Astrocyte (in vitro differentiated cells and primary cell): ENCODE measurements around the gene ITPRIP. TPM values are rescaled to one million over a fixed set of nuclear protein-coding genes. Genes with fewer than 3 reads are reported as not detected.

Experiments
- DNase-seq: peaks from one replicate; pipeline ENCODE4 v3.0.0-alpha.2; 2010; ENCODE audit warnings: low read depth
- FAIRE-seq: peaks from 2 replicates; lab custom pipeline; 2011; peaks lifted over from hg19 to GRCh38; lab: Jason Lieb, UNC
- H2AFZ ChIP-seq: 2 replicates; pipeline ENCODE4 v1.6.0; 2012; ENCODE audit warnings: low read depth, low read length, inconsistent platforms
- H3K27ac ChIP-seq: 2 replicates; pipeline ENCODE4 v1.5.1; 2011; ENCODE audit warnings: low read depth, low read length, inconsistent platforms
- H3K27me3 ChIP-seq: 2 replicates; pipeline ENCODE4 v1.6.0; 2011; ENCODE audit warnings: low read length, inconsistent platforms; ENCODE audit not compliant: insufficient read depth
- H3K36me3 ChIP-seq: 2 replicates; pipeline ENCODE4 v1.5.1; 2011; ENCODE audit warnings: low read length, inconsistent platforms; ENCODE audit not compliant: insufficient read depth
- H3K4me1 ChIP-seq: 2 replicates; pipeline ENCODE4 v1.5.1; 2011; ENCODE audit warnings: low read length, inconsistent platforms; ENCODE audit not compliant: insufficient read depth
- H3K4me2 ChIP-seq: 2 replicates; pipeline ENCODE4 v1.6.0; 2012; ENCODE audit warnings: low read length, inconsistent platforms
- H3K4me3 ChIP-seq: 2 replicates; pipeline ENCODE4 v1.5.1; 2011; ENCODE audit warnings: low read depth, mild to moderate bottlenecking, low read length, inconsistent platforms; ENCODE audit not compliant: insufficient read depth
- H3K79me2 ChIP-seq: 2 replicates; pipeline ENCODE4 v1.6.0; 2012; ENCODE audit warnings: mild to moderate bottlenecking, low read length, inconsistent platforms; ENCODE audit not compliant: insufficient read depth
- H3K9ac ChIP-seq: 2 replicates; pipeline ENCODE4 v1.6.0; 2012; ENCODE audit warnings: mild to moderate bottlenecking, low read length, inconsistent platforms
- H3K9me3 ChIP-seq: 2 replicates; pipeline ENCODE4 v1.5.1; 2012; ENCODE audit warnings: low read depth, mild to moderate bottlenecking, low read length, inconsistent platforms; ENCODE audit not compliant: insufficient read depth
- H4K20me1 ChIP-seq: 2 replicates; pipeline ENCODE4 v1.6.0; 2012; ENCODE audit warnings: low read length, inconsistent platforms; ENCODE audit not compliant: insufficient read depth
- H3K27ac Mint-ChIP-seq: one replicate; pipeline ENCODE4 v1.8.0; 2021; ENCODE audit warnings: mild to moderate bottlenecking, mixed read lengths; ENCODE audit not compliant: unreplicated experiment
- H3K27me3 Mint-ChIP-seq: one replicate; pipeline ENCODE4 v1.8.0; 2021; ENCODE audit warnings: low read depth, mixed read lengths; ENCODE audit not compliant: unreplicated experiment
- H3K36me3 Mint-ChIP-seq: one replicate; pipeline ENCODE4 v1.8.0; 2021; ENCODE audit warnings: low read depth, mixed read lengths; ENCODE audit not compliant: unreplicated experiment
- H3K4me1 Mint-ChIP-seq: one replicate; pipeline ENCODE4 v1.8.0; 2021; ENCODE audit warnings: low read depth, mixed read lengths; ENCODE audit not compliant: unreplicated experiment
- H3K4me3 Mint-ChIP-seq: one replicate; pipeline ENCODE4 v1.8.0; 2021; ENCODE audit warnings: mild to moderate bottlenecking, moderate library complexity, mixed read lengths; ENCODE audit not compliant: unreplicated experiment
- H3K9me3 Mint-ChIP-seq: one replicate; pipeline ENCODE4 v1.8.0; 2021; ENCODE audit warnings: mild to moderate bottlenecking, mixed read lengths; ENCODE audit not compliant: unreplicated experiment
- EZH2 ChIP-seq: IDR thresholded peaks from 2 replicates; pipeline ENCODE4 v1.6.1; 2012; ENCODE audit warnings: mild to moderate bottlenecking, low read length, inconsistent platforms; ENCODE audit not compliant: insufficient read depth
- total RNA-seq: library from RNA; stranded (reverse); gene quantifications from 2 replicates; pipeline ENCODE4 v1.2.1, GENCODE V29; 2021
- TF ChIP-seq, protein P1 (sequence below): IDR thresholded peaks from 2 replicates; pipeline ENCODE4 v1.5.1; 2011; ENCODE audit warnings: low read depth, mild to moderate bottlenecking, inconsistent platforms, low read length, moderate library complexity; ENCODE audit not compliant: insufficient read depth

ITPRIP gene
- total RNA-seq, 1 donor from 2014 or later, result 21.9 TPM

DNA sequence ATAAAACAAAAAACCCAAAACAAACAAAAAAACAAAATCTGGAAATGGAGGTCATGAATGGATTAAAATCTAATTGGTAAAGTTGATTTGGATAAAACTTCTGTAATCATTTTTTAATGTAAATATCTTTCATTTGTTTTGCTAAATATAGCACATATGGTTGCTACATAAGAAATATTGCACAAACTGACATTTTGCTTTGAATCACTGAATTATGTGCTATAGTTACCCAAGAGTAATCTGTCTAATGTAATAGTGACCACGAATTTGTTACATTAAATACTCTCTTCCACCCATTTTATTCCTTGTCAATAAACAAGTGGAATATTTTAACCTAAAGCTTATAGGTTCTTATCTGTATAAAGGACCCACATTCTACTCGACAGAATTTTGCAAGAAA, 21.5 kb upstream of the ITPRIP start:
- Mint-ChIP-seq H3K27ac (no peak overlapping the region), H3K4me1 (no peaks in the 10 kb centered on the region), H3K9me3 (peaks cover 3% of the 10 kb centered on the region), H3K27me3 (peaks cover 5% of the 10 kb centered on the region), H3K4me3 (no peak overlapping the region), H3K36me3 (no peaks in the 10 kb centered on the region)
- Histone ChIP-seq H4K20me1 (no peaks in the 10 kb centered on the region), H3K27me3 (no peaks in the 10 kb centered on the region), H3K4me3 (no peak overlapping the region), H3K4me1 (no peaks in the 10 kb centered on the region), H2AFZ (no peak overlapping the region), H3K27ac (no peak overlapping the region), H3K79me2 (no peaks in the 10 kb centered on the region), H3K9me3 (no peaks in the 10 kb centered on the region), H3K4me2 (no peak overlapping the region), H3K9ac (no peak overlapping the region), H3K36me3 (no peaks in the 10 kb centered on the region)
- FAIRE-seq, result no peak
- no peak for DNase-seq
- TF ChIP-seq, protein P1, sequence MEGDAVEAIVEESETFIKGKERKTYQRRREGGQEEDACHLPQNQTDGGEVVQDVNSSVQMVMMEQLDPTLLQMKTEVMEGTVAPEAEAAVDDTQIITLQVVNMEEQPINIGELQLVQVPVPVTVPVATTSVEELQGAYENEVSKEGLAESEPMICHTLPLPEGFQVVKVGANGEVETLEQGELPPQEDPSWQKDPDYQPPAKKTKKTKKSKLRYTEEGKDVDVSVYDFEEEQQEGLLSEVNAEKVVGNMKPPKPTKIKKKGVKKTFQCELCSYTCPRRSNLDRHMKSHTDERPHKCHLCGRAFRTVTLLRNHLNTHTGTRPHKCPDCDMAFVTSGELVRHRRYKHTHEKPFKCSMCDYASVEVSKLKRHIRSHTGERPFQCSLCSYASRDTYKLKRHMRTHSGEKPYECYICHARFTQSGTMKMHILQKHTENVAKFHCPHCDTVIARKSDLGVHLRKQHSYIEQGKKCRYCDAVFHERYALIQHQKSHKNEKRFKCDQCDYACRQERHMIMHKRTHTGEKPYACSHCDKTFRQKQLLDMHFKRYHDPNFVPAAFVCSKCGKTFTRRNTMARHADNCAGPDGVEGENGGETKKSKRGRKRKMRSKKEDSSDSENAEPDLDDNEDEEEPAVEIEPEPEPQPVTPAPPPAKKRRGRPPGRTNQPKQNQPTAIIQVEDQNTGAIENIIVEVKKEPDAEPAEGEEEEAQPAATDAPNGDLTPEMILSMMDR, result no peak
- TF ChIP-seq EZH2, result no peak

DNA sequence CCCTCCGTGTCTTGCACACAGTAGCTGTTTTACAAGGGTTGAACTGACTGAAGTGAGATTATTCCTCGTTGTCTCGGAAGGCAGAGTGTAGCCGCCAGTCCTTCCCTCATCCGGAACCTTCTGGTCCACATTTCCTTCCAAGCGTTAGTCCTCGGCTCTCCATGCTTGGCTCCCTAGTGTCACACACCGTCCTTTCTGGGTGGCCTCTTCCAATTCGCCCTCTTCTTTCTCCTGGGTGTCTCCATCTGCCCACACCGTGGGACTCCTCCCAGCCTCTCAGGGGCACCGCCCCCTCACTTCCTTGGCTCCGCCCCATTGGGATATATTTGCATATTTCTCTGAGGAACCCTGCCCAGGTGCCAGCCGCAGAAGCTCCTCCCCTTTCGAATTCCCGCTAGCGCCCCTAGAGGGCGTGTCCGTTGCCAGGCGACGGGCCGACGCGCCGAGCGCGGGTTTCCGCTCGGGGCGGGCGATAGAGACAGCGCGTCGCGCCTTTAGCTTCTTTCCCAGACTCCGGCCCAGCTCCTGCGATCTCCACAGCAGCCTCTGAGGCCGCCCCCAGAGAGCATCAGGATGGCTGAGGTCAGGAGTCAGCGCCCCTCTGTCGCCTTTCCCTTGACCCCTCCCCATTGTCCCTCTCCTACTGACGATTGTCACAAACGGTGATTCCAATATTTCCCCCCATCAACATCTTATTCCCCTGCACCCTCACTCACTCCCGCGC, 15.2 kb upstream of the ITPRIP start, which contains the start of gene CFAP58:
CFAP58 (plus strand) TSS at position 509 of the 724 bp plus-strand sequence; CDS start at position 574, 65 bp downstream.
- Histone ChIP-seq H3K27me3 (no peaks in the 10 kb centered on the region), H4K20me1 (no peaks in the 10 kb centered on the region), H3K79me2 (no peaks in the 10 kb centered on the region), H3K9me3 (no peaks in the 10 kb centered on the region), H3K9ac (peak within 1 kb of the TSS; percentile 42), H3K4me3 (peak within 1 kb of the TSS; percentile 60), H3K27ac (no peak within 1 kb of the TSS), H3K4me2 (peak within 1 kb of the TSS; percentile 83), H3K36me3 (no peaks in the 10 kb centered on the region), H3K4me1 (peaks cover 19% of the 10 kb centered on the region), H2AFZ (peak within 1 kb of the TSS; percentile 77)
- Mint-ChIP-seq H3K4me1 (peaks cover 9% of the 10 kb centered on the region), H3K9me3 (no peaks in the 10 kb centered on the region), H3K4me3 (peak within 1 kb of the TSS; percentile 81), H3K36me3 (no peaks in the 10 kb centered on the region), H3K27me3 (peaks cover 2% of the 10 kb centered on the region), H3K27ac (no peak within 1 kb of the TSS)
- DNase-seq (peak; percentile 62), FAIRE-seq (no peak)
- TF ChIP-seq EZH2, result no peak
- TF ChIP-seq, protein P1, result peak; percentile 57

DNA sequence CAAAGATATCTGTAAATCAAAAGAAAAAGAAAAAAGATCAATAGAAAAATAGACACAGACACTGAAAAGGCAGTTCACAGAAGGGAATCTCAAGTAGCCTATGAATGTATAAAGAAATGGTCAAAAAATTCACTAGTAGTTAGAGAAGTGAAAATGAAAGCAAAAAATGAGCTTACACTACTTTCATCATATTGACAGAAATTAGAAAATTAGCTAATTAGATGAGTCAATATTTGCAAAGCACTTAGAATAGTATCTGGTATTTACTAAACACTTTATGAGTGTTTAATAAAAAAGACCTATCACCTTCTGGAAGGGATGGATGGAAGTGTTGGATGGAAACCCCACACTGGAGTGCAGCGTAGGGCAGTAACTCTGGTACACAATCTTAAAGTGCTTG, 13.7 kb upstream of the ITPRIP start:
- H3K27ac ChIP-seq, result no peak overlapping the region
- no peak for DNase-seq

More for the DNA sequence above, 13.7 kb upstream of the ITPRIP start:
- peaks cover 19% of the 10 kb centered on the region for H3K4me1 ChIP-seq
- no peaks in the 10 kb centered on the region for H3K79me2 ChIP-seq
- no peak for TF ChIP-seq EZH2
- TF ChIP-seq, protein P1, result no peak
- no peak overlapping the region for H3K4me3 ChIP-seq
- H2AFZ ChIP-seq, result no peak overlapping the region
- peaks cover 9% of the 10 kb centered on the region for H3K4me1 Mint-ChIP-seq
- H3K27ac Mint-ChIP-seq, result no peak overlapping the region
- H3K4me2 ChIP-seq, result no peak overlapping the region
- no peaks in the 10 kb centered on the region for H4K20me1 ChIP-seq
- no peaks in the 10 kb centered on the region for H3K9me3 Mint-ChIP-seq
- FAIRE-seq, result no peak
- no peaks in the 10 kb centered on the region for H3K27me3 ChIP-seq
- no peaks in the 10 kb centered on the region for H3K9me3 ChIP-seq
- peaks cover 4% of the 10 kb centered on the region for H3K27me3 Mint-ChIP-seq
- no peak overlapping the region for H3K9ac ChIP-seq
- no peaks in the 10 kb centered on the region for H3K36me3 Mint-ChIP-seq
- no peaks in the 10 kb centered on the region for H3K36me3 ChIP-seq
- H3K4me3 Mint-ChIP-seq, result no peak overlapping the region
